H9 (cell line): ENCODE data around the gene EDAR. TPM values are rescaled to one million over a fixed set of nuclear protein-coding genes. Genes with fewer than 3 reads are reported as not detected.

Experiments used
- DNase-seq: peaks from one replicate; pipeline ENCODE4 v3.0.0-alpha.2; 2017
- H2AFZ ChIP-seq: one replicate; pipeline ENCODE4 v1.6.1; 2013; ENCODE audit warnings: mild to moderate bottlenecking, low read length, control low read depth, moderate library complexity
- H2AK5ac ChIP-seq: 2 replicates; pipeline ENCODE4 v1.6.1; 2013; ENCODE audit warnings: low read length, control low read depth, mixed read lengths; ENCODE audit not compliant: insufficient read length
- H2BK120ac ChIP-seq: one replicate; pipeline ENCODE4 v1.6.1; 2013; ENCODE audit warnings: low read depth, mild to moderate bottlenecking, low read length, control low read depth, inconsistent platforms; ENCODE audit not compliant: poor library complexity, severe bottlenecking
- H2BK12ac ChIP-seq: 2 replicates; pipeline ENCODE4 v1.6.1; 2013; ENCODE audit warnings: low read length, control low read depth, mixed read lengths, low read depth; ENCODE audit not compliant: insufficient read length
- H2BK15ac ChIP-seq: 2 replicates; pipeline ENCODE4 v1.6.1; 2013; ENCODE audit warnings: low read depth, low read length, control low read depth
- H2BK20ac ChIP-seq: one replicate; pipeline ENCODE4 v1.6.1; 2013; ENCODE audit warnings: low read depth, mild to moderate bottlenecking, low read length, control low read depth, inconsistent platforms; ENCODE audit not compliant: poor library complexity, severe bottlenecking
- H2BK5ac ChIP-seq: 2 replicates; pipeline ENCODE4 v1.6.1; 2013; ENCODE audit warnings: low read length, control low read depth, mixed read lengths; ENCODE audit not compliant: insufficient read length
- H3K14ac ChIP-seq: 2 replicates; pipeline ENCODE4 v1.6.1; 2013; ENCODE audit warnings: low read length, control low read depth; ENCODE audit not compliant: insufficient read depth
- H3K18ac ChIP-seq: 2 replicates; pipeline ENCODE4 v1.6.1; 2013; ENCODE audit warnings: low read depth, mild to moderate bottlenecking, mixed read lengths, low read length, control low read depth; ENCODE audit not compliant: insufficient read length
- H3K23ac ChIP-seq: 2 replicates; pipeline ENCODE4 v1.6.1; 2013; ENCODE audit warnings: low read length, control low read depth, mixed read lengths, low read depth; ENCODE audit not compliant: insufficient read length
- H3K23me2 ChIP-seq: 2 replicates; pipeline ENCODE4 v1.6.1; 2013; ENCODE audit warnings: low read depth, mild to moderate bottlenecking, mixed read lengths, low read length, control low read depth; ENCODE audit not compliant: insufficient read length, poor library complexity, severe bottlenecking
- H3K27ac ChIP-seq: 2 replicates; pipeline ENCODE4 v1.5.1; 2013; ENCODE audit warnings: low read length, control low read depth, mixed read lengths, low read depth; ENCODE audit not compliant: insufficient read length
- H3K27me3 ChIP-seq: 2 replicates; pipeline ENCODE4 v1.6.1; 2013; ENCODE audit warnings: low read length, control low read depth, inconsistent platforms; ENCODE audit not compliant: insufficient read depth
- H3K4ac ChIP-seq: 2 replicates; pipeline ENCODE4 v1.6.1; 2013; ENCODE audit warnings: low read depth, mild to moderate bottlenecking, control low read depth, inconsistent platforms, low read length, moderate library complexity
- H3K4me1 ChIP-seq: 2 replicates; pipeline ENCODE4 v1.6.1; 2013; ENCODE audit warnings: low read length, control low read depth, inconsistent platforms; ENCODE audit not compliant: insufficient read depth
- H3K4me2 ChIP-seq: 2 replicates; pipeline ENCODE4 v1.6.1; 2013; ENCODE audit warnings: low read length, control low read depth, mixed read lengths; ENCODE audit not compliant: insufficient read length, insufficient read depth
- H3K56ac ChIP-seq: 2 replicates; pipeline ENCODE4 v1.6.1; 2013; ENCODE audit warnings: low read depth, mild to moderate bottlenecking, mixed read lengths, low read length, control low read depth; ENCODE audit not compliant: insufficient read length
- H3K79me1 ChIP-seq: 2 replicates; pipeline ENCODE4 v1.6.1; 2013; ENCODE audit warnings: low read depth, mild to moderate bottlenecking, moderate library complexity, low read length, control low read depth, inconsistent platforms; ENCODE audit not compliant: insufficient read depth, poor library complexity, severe bottlenecking
- H3K79me2 ChIP-seq: 2 replicates; pipeline ENCODE4 v1.6.1; 2013; ENCODE audit warnings: low read length, control low read depth, inconsistent platforms; ENCODE audit not compliant: insufficient read depth
- H3K9ac ChIP-seq: 2 replicates; pipeline ENCODE4 v1.6.1; 2013; ENCODE audit warnings: low read length, control low read depth, mixed read lengths; ENCODE audit not compliant: insufficient read length; ENCODE audit errors: extremely low read depth
- H3K9me3 ChIP-seq: one replicate; pipeline ENCODE4 v1.6.1; 2013; ENCODE audit warnings: low read depth, low read length, inconsistent platforms; ENCODE audit not compliant: control insufficient read depth
- H3T11ph ChIP-seq: one replicate; pipeline ENCODE4 v1.6.1; 2013; ENCODE audit warnings: mild to moderate bottlenecking, low read length, control low read depth, inconsistent platforms
- H4K20me1 ChIP-seq: one replicate; pipeline ENCODE4 v1.6.1; 2013; ENCODE audit not compliant: control insufficient read depth, insufficient read length, insufficient read depth
- H4K5ac ChIP-seq: 2 replicates; pipeline ENCODE4 v1.6.1; 2013; ENCODE audit warnings: low read depth, mild to moderate bottlenecking, mixed read lengths, low read length, control low read depth; ENCODE audit not compliant: insufficient read length
- H4K8ac ChIP-seq: replicated peaks from 2 replicates; pipeline ENCODE4 v1.6.1; 2013; ENCODE audit warnings: low read length, control low read depth, mixed read lengths, low read depth; ENCODE audit not compliant: insufficient read length
- H4K91ac ChIP-seq: 2 replicates; pipeline ENCODE4 v1.6.1; 2013; ENCODE audit warnings: low read depth, mild to moderate bottlenecking, moderate library complexity, mixed read lengths, low read length, control low read depth; ENCODE audit not compliant: insufficient read length
- H3K27ac Mint-ChIP-seq, 3 experiments: 2 replicates in 2 of 3; 3 replicates in 1 of 3; pipeline ENCODE4 v1.8.0; 2020 to 2021; ENCODE audit warnings: mixed read lengths in 3 of 3, mild to moderate bottlenecking in 1 of 3, moderate library complexity in 1 of 3
- H3K27me3 Mint-ChIP-seq: 2 replicates; pipeline ENCODE4 v1.8.0; 2021; ENCODE audit warnings: low read depth, mild to moderate bottlenecking, moderate library complexity, mixed read lengths
- H3K36me3 Mint-ChIP-seq, 3 experiments: 2 replicates in 2 of 3; 3 replicates in 1 of 3; pipeline ENCODE4 v1.8.0; 2020 to 2021; ENCODE audit warnings: low read depth in 3 of 3, mixed read lengths in 3 of 3; ENCODE audit not compliant: insufficient read depth in 1 of 3
- H3K4me1 Mint-ChIP-seq, 2 experiments: 2 replicates each; pipeline ENCODE4 v1.8.0; 2020; ENCODE audit warnings: mixed read lengths in 2 of 2
- H3K4me3 Mint-ChIP-seq, 2 experiments: 2 replicates in 1 of 2; 3 replicates in 1 of 2; pipeline ENCODE4 v1.8.0; 2020 to 2021; ENCODE audit warnings: mild to moderate bottlenecking in 2 of 2, mixed read lengths in 2 of 2, moderate library complexity in 1 of 2
- H3K9me3 Mint-ChIP-seq, 2 experiments: 2 replicates in 1 of 2; 3 replicates in 1 of 2; pipeline ENCODE4 v1.8.0; 2020; ENCODE audit warnings: mild to moderate bottlenecking in 2 of 2, mixed read lengths in 2 of 2, moderate library complexity in 1 of 2
- CTCF ChIP-seq: fragments of 200-600 bp; sonication (generic); conservative IDR thresholded peaks from 3 replicates; pipeline ENCODE4 v1.8.0; 2021; ENCODE audit warnings: antibody characterized with exemption, mild to moderate bottlenecking
- WGBS: extraction: QIAGEN DNeasy Blood & Tissue Kit; methylation state at CpG from one replicate; pipeline ENCODE4 v1.1.7; 2013; ENCODE audit warnings: missing lambda C conversion rate, low lambda C conversion rate, mixed read lengths; ENCODE audit not compliant: insufficient read length; ENCODE audit errors: extremely low coverage; 5-methylcytosine and 5-hydroxymethylcytosine counted together
- total RNA-seq: library from RNA; stranded (reverse); gene quantifications from 2 replicates; pipeline ENCODE4 v1.2.1, GENCODE V29; 2021

Gene EDAR
- total RNA-seq, 1 experiment from 2014 or later, result not detected

GRCh38 chr2:108898315-108899082 lies 90.5 kb downstream of the EDAR start:
- no peak overlapping the region for H2AK5ac ChIP-seq
- no peak overlapping the region for H4K91ac ChIP-seq
- no peak overlapping the region for H2AFZ ChIP-seq
- no peak overlapping the region for H2BK120ac ChIP-seq
- no peaks in the 10 kb centered on the region for H4K20me1 ChIP-seq
- DNase-seq, result no peak
- Mint-ChIP-seq H3K4me1 (peaks cover 6 to 10% of the 10 kb centered on the region in 2 experiments), H3K27me3 (no peaks in the 10 kb centered on the region; the same call in 1 of the 2 replicates), H3K36me3 (peaks cover 0 to 8% (median 0%) of the 10 kb centered on the region in 3 experiments; a peak in 2 of 7 replicates), H3K4me3 (no peak overlapping the region), H3K9me3 (no peaks in the 10 kb centered on the region), H3K27ac (no peak overlapping the region)
- H3T11ph ChIP-seq, result no peak overlapping the region
- no peak overlapping the region for H3K4ac ChIP-seq
- H3K56ac ChIP-seq, result no peak overlapping the region
- no peak overlapping the region for H3K9ac ChIP-seq
- TF ChIP-seq CTCF, result no peak
- H2BK20ac ChIP-seq, result no peak overlapping the region
- H4K8ac ChIP-seq, result no peak overlapping the region
- no peak overlapping the region for H4K5ac ChIP-seq
- no peak overlapping the region for H2BK15ac ChIP-seq
- H3K14ac ChIP-seq, result no peak overlapping the region
- H3K9me3 ChIP-seq, result no peaks in the 10 kb centered on the region
- no peaks in the 10 kb centered on the region for H3K23me2 ChIP-seq
- no peak overlapping the region for H3K18ac ChIP-seq
- no peak overlapping the region for H3K4me2 ChIP-seq
- no peaks in the 10 kb centered on the region for H3K4me1 ChIP-seq
- no peaks in the 10 kb centered on the region for H3K79me1 ChIP-seq
- no peak overlapping the region for H2BK5ac ChIP-seq
- H3K79me2 ChIP-seq, result no peaks in the 10 kb centered on the region
- no peak overlapping the region for H3K27ac ChIP-seq
- WGBS, result no CpG with 5 or more reads among the region's 1 CpG
- H3K23ac ChIP-seq, result no peak overlapping the region
- no peaks in the 10 kb centered on the region for H3K27me3 ChIP-seq
- no peak overlapping the region for H2BK12ac ChIP-seq
